ENCODE data around the gene ATF7IP2. TPM values are rescaled to one million over a fixed set of nuclear protein-coding genes. Genes with fewer than 3 reads are reported as not detected.

ATF7IP2 gene
- total and polyA plus RNA-seq, 9 of the 15 experiments (the other 6 are each of a cell fraction or from before 2014, with no cell fraction given): 131 to 515 (median 196) TPM

DNA sequence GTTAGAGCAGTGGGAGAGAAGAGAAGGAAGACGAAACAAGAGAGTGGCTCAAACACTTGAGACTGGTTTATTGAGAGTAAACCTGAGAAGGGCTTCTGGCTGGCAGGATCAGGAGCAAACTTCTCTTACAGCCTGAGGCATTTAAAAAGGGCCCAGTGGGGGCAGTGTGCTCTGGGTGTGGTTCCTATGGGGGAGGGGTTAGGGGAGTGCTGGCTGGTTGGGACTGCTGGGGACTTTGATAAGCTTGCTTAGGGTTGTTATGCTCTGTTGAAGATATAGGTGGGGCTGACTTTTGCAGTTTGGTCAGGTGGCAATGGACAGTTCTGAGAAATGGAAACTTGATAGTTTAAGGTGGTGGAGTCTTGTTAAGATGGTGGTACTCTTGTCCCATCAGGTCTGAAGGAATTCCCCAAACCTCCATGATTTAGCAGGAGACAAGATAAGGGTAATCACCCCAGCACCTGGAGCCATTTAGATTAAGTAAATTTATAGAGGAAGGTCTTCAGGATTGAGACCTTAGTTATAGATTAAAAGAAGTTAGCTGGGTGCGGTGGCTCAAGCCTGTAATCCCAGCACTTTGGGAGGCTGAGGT is 115.3 kb downstream of the ATF7IP2 start (continued):
- TF ChIP-seq NCOA1 (IDR thresholded peaks at IDR 0.05; ENCODE audit: low read depth): peak; percentile 40; the same call in 1 of the 2 replicates
- no peak for TF ChIP-seq SRSF9 (IDR thresholded peaks at IDR 0.05; ENCODE audit: borderline replicate concordance, low read depth, low read length)
- TF ChIP-seq, protein P1, sequence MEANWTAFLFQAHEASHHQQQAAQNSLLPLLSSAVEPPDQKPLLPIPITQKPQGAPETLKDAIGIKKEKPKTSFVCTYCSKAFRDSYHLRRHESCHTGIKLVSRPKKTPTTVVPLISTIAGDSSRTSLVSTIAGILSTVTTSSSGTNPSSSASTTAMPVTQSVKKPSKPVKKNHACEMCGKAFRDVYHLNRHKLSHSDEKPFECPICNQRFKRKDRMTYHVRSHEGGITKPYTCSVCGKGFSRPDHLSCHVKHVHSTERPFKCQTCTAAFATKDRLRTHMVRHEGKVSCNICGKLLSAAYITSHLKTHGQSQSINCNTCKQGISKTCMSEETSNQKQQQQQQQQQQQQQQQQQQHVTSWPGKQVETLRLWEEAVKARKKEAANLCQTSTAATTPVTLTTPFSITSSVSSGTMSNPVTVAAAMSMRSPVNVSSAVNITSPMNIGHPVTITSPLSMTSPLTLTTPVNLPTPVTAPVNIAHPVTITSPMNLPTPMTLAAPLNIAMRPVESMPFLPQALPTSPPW (CRISPR knock-in tag; IDR thresholded peaks at IDR 0.05): 0 out of 2 replicates have a peak, but pooled peaks have one; percentile 14
- TF ChIP-seq NFIC (IDR thresholded peaks at IDR 0.05): peak; percentile 80
- TF ChIP-seq ZNF3 (CRISPR knock-in tag; IDR thresholded peaks at IDR 0.05): no peak
- peak; percentile 96 for TF ChIP-seq CBFA2T3 (IDR thresholded peaks at IDR 0.05)
- peak; percentile 32; the same call in 1 of the 2 replicates for TF ChIP-seq SOX6 (IDR thresholded peaks at IDR 0.05)
- peak; percentile 86 for TF ChIP-seq STAT5A (IDR thresholded peaks at IDR 0.05; ENCODE audit: borderline replicate concordance, low read length)
- 0 out of 2 replicates have a peak, but pooled peaks have one; percentile 21 for TF ChIP-seq JUND (IDR thresholded peaks at IDR 0.05; ENCODE audit: borderline replicate concordance, low read depth, low read length)
- no peak for TF ChIP-seq JUND (tag; IDR thresholded peaks at IDR 0.05; ENCODE audit: borderline replicate concordance, low read depth, low read length)
- TF ChIP-seq TAL1 (IDR thresholded peaks at IDR 0.05): peak; percentile 86
- no peak for TF ChIP-seq GATAD2A (IDR thresholded peaks at IDR 0.05)
- peak; percentile 36; the same call in 1 of the 2 replicates for TF ChIP-seq PHF21A (IDR thresholded peaks at IDR 0.05; ENCODE audit: borderline replicate concordance, low read depth)
- peak; percentile 30; the same call in 1 of the 2 replicates for TF ChIP-seq CBX5 (IDR thresholded peaks at IDR 0.05; ENCODE audit: borderline replicate concordance, low read depth)
- TF ChIP-seq, protein P2, sequence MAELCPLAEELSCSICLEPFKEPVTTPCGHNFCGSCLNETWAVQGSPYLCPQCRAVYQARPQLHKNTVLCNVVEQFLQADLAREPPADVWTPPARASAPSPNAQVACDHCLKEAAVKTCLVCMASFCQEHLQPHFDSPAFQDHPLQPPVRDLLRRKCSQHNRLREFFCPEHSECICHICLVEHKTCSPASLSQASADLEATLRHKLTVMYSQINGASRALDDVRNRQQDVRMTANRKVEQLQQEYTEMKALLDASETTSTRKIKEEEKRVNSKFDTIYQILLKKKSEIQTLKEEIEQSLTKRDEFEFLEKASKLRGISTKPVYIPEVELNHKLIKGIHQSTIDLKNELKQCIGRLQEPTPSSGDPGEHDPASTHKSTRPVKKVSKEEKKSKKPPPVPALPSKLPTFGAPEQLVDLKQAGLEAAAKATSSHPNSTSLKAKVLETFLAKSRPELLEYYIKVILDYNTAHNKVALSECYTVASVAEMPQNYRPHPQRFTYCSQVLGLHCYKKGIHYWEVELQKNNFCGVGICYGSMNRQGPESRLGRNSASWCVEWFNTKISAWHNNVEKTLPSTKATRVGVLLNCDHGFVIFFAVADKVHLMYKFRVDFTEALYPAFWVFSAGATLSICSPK (IDR thresholded peaks at IDR 0.05; ENCODE audit: borderline replicate concordance): no peak
- no peak for TF ChIP-seq ATF7 (IDR thresholded peaks at IDR 0.05)
- peak; percentile 46; the same call in 1 of the 2 replicates for TF ChIP-seq KLF1 (tag; IDR thresholded peaks at IDR 0.05)
- no peak for TF ChIP-seq SMARCB1 (IDR thresholded peaks at IDR 0.05; ENCODE audit: insufficient read length, low read depth)
- TF ChIP-seq PHB2 (IDR thresholded peaks at IDR 0.05; ENCODE audit: low read depth): 0 out of 2 replicates have a peak, but pooled peaks have one; percentile 40
- TF ChIP-seq, protein P3, sequence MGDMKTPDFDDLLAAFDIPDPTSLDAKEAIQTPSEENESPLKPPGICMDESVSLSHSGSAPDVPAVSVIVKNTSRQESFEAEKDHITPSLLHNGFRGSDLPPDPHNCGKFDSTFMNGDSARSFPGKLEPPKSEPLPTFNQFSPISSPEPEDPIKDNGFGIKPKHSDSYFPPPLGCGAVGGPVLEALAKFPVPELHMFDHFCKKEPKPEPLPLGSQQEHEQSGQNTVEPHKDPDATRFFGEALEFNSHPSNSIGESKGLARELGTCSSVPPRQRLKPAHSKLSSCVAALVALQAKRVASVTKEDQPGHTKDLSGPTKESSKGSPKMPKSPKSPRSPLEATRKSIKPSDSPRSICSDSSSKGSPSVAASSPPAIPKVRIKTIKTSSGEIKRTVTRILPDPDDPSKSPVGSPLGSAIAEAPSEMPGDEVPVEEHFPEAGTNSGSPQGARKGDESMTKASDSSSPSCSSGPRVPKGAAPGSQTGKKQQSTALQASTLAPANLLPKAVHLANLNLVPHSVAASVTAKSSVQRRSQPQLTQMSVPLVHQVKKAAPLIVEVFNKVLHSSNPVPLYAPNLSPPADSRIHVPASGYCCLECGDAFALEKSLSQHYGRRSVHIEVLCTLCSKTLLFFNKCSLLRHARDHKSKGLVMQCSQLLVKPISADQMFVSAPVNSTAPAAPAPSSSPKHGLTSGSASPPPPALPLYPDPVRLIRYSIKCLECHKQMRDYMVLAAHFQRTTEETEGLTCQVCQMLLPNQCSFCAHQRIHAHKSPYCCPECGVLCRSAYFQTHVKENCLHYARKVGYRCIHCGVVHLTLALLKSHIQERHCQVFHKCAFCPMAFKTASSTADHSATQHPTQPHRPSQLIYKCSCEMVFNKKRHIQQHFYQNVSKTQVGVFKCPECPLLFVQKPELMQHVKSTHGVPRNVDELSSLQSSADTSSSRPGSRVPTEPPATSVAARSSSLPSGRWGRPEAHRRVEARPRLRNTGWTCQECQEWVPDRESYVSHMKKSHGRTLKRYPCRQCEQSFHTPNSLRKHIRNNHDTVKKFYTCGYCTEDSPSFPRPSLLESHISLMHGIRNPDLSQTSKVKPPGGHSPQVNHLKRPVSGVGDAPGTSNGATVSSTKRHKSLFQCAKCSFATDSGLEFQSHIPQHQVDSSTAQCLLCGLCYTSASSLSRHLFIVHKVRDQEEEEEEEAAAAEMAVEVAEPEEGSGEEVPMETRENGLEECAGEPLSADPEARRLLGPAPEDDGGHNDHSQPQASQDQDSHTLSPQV (IDR thresholded peaks at IDR 0.05): peak; percentile 96
- TF ChIP-seq, protein P4, sequence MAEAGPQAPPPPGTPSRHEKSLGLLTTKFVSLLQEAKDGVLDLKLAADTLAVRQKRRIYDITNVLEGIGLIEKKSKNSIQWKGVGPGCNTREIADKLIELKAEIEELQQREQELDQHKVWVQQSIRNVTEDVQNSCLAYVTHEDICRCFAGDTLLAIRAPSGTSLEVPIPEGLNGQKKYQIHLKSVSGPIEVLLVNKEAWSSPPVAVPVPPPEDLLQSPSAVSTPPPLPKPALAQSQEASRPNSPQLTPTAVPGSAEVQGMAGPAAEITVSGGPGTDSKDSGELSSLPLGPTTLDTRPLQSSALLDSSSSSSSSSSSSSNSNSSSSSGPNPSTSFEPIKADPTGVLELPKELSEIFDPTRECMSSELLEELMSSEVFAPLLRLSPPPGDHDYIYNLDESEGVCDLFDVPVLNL (CRISPR knock-in tag; IDR thresholded peaks at IDR 0.05; ENCODE audit: low read depth): no peak
